Femur (tissue), 1 donor: ENCODE data around the gene BCR.
A peak's percentile ranks its signal among the peaks of the same experiment; 100 is the strongest.

Experiments
- DNase-seq: peaks from one replicate; pipeline ENCODE4 v3.0.0-alpha.2; 2017

Gene BCR

DNA sequence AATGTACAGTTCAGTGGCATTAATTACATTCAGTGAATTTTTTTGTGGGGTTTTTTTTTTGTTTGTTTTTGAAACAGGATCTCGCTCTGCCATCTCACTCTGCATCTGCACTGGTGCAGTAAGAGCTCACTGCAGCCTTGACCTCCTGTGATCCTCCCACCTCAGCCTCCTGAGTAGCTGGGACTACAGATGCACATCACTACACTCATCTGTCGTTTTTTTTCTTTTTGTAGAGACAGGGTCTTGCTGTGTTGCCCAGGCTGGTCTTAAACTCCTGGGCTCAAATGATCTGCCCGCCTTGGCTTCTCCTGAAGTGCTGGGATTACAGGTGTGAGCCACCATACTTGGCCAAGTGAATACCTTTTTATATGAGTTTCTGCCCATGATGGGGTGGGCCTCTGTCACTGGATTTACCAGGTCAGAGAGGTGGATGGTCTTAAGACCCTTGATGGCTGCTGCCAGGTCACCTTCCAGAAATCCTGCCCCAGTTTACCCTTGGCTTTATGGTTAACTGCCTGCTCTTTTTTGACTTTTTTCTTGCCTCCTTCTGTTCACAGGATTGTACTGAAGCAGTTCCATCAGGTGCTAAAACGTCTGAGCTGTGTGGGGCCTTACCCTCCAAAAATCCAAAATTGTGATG lies 22.6 kb downstream of the BCR start:
- no peak for DNase-seq

DNA sequence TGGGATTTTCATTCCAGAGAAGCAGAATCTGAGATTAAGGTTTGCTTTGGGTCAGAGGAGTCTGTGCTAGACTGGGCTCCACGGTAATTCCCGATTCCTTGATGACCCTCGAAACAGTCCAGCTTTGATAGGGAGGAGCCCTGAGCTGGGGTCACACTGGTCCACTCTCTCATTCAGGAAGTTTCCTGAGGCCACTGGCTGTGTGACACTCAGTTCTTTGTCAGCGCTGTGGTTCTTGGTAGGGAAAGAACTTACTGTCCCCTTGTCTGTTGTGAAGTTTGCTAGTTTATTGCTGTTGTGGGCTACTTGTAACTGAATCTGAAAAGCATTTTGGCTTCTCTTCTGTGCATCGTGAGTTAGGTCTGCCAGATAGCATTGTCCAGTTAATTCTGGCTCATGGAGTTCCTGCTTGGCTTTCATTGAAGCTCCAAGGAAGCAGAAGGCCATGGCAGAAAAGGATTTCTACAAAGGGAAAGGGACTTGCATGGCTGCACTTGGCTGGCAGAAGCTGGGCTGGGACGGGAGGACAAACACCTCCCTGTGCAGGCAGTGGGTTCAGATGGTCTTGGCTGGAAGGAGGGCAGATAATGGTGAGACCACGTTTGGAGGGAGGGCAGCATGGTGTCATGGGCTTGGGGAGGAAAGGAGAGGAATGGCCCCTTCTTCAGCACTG lies 23.3 kb downstream of the BCR start:
- DNase-seq: no peak

DNA sequence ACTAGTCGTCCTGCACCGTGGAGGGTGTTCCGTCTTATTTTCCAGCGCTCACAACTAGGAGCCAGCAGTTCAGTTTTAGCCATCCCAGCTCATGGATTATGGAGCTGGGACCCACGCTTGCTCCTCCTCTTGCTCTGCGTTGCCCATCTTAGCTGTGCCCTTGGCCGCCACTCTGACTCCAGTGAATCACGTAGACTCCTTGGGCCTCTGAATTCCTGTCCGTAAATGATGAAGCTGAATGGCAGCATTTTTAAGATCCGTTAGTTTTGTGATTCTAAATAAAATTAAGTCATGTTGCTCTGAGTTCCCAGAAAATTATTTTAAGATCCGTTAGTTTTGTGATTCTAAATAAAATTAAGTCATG lies 23.8 kb downstream of the BCR start:
- no peak for DNase-seq

DNA sequence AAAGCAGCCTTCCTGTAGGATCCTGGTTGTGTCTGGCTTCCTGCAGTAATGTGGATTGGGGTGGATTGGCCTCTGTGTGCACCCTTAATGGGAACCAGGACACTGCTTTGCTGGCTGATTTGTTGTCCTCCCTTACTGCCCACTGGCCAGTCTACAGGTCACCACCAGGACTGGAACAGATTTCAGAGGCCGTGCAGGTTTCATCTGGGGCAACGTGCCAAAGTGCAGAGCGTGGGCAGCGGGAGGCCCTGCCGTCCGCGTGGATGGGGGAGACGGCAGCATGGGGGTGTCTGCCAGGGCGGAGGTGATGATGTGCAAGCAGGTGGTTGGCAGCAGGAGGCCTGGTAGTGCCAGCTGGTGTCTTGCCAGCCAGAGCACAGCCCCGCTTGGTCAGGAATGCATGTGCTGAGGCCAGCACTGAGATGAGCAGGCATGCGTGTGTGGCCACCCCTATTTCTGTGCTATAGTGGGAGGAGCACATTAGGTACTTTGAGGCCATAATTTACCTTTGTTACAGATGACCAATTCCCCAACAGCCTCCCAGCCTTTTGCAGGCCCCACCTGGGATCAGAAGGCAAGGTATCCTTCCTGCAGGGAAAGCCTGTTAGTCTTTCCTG lies 24.3 kb downstream of the BCR start:
- DNase-seq: peak; percentile 69

DNA sequence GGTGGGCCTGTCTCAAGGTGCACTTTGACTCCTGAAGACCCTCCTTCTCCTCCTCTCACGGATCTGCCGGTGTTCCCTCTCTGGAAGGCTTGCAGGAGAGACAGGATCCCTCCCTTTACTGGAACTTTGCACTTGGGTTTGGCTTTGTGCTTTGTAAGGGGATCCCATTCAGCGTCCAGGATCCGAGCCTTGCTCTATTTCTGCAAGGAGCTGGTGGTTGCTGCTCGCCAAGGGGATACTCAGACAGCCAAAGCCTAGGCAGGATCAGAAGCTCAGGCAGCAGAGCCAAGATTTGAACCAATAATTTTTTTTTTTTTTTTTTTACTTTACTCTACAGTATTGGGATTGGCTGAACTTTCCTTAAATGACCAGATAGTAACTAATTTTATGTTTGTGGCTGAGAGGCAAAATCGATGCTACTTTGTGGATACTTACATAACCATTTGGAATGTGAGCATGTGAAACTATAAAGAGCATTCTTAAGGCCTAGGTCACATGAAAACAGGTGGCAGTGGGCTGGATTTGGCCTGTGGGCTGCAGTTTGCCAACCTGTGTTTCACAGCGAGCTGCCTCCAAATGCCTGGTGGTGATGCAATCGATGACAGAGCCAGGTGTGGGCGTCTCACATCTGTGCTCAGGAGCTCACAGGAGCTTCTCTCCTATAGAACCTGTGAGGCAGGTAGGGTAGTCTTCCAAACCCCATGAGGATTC lies 25.2 kb downstream of the BCR start:
- DNase-seq: peak; percentile 80

DNA sequence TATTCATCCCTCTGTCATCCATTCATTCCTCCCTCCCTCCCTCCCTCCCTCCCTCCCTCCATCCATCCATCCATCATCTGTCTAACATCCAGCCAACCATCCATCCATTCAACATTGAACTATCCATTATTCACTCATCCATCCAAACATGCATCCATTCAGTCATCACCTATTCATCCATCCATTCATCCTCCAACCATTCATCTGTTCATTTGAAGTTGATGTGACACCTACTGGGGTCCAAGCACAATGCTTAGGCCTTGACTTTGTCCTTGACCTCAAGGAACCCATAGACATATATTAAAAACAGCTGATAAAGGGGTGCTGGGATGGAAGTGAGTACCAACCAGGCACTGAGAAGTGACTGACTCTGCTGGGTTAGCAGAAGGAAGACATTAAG lies 26.6 kb downstream of the BCR start:
- no peak for DNase-seq

DNA sequence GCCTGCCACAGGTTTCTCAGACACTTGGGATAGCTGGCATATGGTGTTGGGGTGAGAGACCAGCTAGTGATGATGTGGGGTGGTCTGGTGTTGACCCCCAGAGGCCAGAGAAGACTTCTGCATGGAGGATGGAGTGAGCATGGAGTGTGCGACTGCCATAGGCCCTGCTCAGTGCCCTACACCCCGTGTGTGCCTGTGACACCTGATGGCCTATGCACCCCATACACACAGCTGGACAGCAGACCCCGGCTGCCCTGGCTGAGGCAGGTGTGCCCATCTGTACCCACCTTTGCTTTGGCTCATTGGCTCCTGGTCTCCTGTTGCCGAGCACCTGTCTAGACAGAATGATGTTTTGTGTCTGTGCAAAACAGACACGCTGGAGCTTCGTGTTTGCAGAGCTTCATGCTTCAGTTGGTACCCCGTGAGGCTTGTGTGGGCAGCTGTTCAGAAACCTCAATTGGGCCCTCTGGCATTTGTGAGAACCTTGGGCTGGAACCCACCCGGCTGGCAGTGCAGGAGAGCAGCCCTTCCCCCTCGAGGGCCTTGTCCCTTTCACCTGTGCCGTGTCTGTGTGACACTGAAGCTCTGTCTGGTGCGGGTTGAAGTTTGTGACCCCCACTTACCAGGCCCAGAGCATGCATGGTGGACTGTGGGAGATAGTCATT lies 27.6 kb downstream of the BCR start:
- DNase-seq: peak; percentile 29

DNA sequence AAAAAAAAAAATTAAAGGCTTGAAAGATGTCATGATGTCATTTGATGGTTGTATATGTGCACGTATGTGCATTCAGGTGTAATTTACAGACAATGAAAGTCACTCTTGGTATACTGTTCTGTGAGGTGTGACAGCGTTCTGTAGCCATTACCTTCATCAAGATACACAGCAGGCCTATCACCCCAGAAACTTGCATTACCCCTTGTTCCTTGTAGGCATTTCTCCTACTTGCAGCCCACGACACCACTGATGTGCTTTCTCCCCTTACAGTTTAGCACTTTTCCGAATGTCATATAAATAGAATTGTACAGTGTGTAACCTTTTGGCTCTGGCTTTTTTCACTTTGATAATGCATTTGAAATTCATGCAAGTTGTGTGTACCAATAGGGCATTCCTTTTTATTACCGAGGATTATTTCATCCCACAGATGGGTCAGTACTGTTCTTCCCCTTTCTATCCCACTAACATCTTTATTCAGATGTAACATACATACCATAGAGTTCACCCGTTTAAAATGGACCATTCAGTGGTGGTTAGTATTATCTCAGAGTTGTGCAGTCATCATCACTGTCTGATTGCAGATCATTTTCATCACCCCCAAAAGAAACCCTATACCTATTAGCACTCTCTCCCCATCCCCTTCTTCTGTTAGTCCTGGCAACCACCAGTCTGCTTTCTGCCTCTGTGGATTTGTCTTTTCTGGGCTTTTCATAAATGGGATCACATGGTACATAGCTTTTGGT lies 30.3 kb downstream of the BCR start:
- no peak for DNase-seq

DNA sequence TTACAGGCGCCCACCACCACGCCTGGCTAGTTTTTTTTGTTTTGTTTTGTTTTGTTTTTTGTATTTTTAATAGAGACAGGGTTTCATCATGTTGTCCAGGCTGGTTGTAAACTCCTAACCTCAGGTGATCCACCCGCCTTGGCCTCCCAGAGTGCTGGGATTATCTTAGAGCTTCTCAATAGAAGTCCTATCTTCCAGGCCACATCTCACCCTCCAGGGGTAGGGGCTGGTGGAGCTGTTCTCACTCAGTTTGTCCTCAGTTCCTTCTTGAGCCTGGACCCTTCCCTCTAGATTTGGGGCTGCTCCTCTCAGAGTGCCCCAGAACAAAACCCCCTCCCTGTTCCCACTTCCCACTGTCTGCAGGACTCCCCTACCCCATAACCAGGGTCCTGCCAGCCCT lies 31.3 kb downstream of the BCR start:
- DNase-seq: no peak

DNA sequence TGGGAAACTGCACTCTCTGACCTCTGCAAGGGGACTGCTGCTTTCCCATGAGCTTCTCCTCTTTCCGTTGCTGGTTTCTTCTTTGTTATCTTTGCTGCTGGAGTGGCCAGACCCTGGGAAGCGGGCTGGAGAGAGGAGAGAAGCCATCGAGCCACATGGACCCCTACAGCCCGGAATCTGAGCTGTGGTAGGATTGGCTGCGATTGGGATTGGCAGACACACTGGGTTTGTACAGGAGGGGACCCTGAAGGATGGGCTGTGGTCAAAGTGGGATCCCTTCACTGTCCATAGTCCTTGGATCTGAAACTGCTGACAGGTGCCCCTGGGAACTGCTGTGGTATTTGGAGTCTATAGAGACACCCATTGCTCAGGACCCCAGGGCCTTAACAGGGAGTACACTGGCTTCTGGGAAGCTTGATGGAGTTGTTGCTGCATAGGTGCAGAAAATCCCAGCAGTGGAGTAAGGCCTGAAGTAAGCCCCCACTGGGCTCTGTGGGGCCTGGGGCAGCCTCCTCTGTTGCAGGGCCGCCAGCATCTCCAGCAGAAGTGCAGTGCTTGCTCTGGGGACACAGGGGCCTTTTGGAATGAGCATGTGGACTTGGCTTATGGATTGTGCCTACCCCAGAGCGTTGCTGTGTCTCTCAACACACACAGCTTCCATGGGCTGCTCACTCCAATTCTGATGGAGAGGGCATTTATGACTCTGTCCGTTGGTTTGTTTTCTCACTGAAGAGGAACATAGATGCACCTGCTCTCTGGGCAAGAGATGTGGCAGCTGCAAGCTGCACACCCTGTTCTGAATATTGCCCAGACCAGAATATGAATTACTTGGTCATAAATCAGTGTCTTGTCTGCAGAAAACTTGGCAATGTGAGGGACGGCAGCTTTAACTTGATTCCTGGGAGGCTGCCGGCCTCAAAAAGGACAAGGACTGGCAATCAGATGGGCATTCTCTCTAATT lies 32.0 kb downstream of the BCR start:
- DNase-seq: no peak

DNA sequence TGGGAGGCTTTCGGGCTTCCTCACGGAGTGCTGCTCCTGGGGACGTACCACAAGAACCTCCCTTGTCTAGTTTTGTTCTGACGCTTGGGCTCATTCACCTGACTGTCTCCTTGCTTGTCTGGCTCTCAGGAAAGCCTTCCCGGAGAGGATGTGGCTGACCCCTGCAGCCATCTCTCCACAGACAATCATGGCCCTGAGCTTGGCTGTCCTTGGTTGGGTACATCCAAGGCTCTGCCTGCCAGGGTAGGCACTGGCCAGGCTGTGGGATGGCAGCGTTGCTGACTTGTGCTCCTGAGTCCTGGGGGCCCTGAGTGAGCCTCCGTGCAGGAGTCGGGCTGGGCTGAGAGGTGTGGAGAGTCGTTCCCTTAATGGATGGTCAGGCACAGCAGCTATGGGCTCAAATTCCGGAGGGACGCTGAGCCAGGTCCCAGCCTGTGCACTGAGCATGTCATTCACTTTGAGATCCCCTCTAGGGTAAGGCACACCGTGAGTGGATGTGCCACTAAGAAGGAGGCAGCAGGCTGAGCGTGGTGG lies 32.8 kb downstream of the BCR start:
- DNase-seq: no peak

DNA sequence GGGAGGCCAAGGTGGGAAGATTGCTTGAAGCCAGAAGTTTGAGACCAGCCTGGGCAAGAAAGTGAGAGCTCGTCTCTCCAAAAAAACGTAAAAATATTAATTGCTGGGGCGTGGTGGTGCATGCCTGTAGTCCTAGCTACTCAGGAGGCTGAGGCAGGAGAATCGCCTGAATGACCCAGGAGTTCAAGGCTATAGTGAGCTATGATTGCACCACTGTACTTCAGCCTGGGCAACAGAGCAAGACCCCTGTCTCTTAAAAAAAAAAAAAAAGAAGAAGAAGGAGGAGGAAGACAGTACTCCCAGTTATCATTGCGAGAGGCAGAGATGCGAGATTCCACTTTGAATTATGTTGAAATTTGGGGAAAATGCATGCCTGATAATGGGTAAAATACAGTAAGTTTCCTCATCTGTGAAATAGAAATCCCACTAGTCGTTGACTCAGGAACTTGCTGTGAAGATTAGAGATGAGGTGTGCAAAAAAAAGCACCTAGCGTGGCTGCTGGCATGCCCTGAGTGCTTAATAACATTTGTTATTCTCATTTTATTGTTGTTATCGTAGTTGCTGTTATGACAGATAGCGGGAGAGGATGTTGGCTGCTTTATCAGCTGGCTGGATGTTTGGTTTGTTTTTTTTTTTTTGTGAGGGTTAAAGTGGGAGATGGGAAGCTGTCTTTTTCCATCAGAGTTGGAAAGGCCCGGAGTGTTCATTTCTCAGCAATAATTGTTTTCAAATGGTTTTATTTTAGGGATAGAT lies 33.4 kb downstream of the BCR start:
- no peak for DNase-seq

DNA sequence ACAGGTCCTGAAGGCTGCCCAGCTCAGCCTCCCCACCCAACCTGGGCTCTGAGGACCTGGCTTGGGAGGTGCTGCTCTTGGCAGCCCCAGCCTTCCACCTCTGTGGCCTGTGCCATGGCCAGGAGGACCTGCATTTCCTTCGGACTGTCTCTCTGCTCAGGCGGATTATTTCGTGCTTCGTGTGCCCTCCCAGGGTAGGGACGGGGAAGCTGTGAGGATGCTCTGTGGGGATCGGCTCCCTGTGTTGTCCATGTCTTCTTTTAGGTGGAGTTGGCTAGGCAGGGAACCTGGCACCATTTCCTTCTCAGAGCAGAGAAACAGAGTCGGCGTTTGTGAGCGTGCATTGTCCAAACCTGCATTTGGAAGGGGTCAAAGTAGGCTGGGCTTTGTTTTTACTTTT lies 34.1 kb downstream of the BCR start:
- DNase-seq: no peak

DNA sequence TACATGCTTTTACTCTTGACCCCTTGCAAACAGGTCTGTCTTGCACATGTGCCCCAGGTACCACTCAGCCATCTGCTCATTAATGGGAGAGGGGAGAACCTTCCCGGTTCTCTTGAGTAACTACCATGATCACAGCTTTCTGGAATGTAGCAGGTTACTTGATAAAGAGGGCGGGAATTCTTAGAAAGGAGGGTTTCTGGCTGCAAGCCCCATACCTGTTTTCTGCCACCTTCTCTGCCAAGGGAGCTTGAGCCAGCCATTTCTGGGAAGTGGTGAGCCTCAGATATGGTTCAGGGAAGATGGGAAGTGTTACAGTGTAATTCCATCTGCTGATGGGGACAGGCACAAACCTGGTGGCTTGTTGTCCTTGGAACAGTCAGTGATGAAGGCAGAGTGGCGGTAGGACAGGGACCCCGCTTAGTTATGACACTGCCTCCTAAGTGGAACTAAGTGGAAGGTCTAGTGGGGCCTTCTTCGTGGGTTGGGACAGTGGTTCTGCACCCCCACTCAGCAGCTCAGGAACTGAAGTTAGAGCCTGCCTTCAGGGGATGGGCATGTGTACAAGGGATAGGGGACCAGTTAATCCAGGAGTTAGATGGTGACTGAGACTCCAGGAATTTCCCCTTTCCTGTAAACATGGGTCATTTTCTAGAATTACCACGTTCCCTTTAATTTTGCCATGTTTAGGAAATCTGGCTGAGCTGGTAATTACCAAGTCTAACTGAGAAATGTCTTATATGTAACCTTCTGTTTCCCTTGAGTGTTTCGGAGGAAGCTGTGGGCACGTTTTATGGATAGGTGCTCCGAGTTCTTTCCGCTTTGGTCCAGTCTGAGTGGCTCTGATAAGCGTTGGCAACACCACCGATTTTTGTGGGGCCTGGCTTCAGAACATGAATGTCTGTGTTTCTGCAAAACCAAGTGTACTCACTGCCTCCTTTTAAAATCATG lies 35.3 kb downstream of the BCR start:
- DNase-seq: no peak

DNA sequence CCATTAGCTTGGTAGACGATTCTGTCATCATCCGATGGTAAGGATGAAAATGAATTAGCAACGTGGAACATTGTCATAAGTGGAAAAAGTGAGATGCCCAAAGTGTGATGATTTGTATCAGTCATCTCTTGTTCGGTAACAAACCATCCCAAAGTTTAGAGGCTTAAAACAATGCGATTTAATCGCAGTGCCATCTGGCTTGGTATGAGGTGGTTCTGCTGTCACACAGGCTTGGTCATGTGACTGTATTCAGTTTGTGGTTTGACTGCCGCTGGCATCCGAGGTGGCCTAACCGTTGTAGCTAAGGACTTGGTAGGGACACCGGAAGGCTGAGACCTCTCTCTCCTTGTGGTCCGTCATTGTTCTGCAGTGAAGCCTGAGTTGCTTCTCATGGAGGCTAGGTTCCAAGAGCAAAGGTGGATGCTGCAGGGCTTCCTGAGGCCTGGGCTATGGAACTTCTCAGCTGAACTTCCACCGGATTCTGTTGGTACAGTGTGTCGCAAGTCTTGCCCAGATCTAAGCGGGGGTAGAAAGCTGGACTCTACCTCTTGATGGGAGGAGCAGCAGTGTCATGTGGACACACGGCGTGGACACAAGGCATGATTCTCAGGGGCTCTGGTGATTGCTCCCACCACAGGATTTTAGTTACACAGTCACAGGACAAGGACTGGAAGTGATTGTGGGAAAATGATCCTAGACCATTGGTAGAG lies 36.3 kb downstream of the BCR start:
- no peak for DNase-seq

DNA sequence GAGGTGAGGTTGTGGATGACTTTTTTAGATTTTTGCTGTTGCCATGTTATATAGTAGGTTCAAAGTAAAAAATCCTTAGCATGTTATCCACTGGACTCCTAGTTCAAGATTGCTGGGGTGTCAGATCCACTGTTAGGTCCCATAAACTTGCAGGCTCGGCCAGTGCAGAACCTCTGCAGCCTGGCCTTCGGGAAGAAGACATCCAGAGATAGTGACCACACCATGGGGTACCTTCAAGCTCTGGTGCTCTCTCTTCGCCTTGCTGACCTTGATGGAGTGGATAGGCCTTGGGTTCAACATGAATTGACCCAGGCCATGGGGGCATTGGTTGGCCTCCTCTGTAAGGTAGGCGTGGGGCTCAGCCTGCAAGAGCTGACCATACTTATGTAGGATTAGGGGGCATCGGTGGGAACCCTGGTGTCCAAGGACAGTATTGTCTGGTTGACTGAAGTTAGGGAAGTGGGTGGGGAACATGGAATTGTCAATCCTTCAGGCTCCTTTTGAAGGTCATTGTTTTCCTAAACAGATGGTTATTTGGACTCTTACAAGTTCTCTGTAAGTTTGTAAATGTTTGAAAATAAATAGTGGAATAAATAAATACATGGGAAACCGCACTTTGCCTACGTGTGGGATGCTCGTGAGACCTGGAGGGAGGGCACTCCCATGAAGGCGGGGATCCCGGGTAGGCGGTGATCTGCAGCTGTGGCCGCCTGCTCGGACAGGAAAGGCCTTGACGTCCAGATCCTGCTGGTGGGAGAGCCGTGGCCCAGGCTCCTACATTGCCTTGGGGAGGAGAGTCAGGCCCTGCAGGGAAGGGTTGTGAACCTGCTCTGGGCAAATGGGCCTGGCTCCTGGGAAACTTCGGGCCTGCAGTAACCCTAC lies 37.1 kb downstream of the BCR start:
- DNase-seq: no peak
